Ammon's horn (tissue), 1 donor: ENCODE data around the gene ZDHHC1.

ENCODE experiments used
- DNase-seq: peaks from one replicate; pipeline ENCODE4 v3.0.0-alpha.2; 2016; ENCODE audit warnings: low spot score

ZDHHC1 gene

GRCh38 chr16:67415872-67416793 is at the start of gene ZDHHC1:
Gene ZDHHC1 (minus strand): TSS chr16:67416477. CDS start chr16:67407775, 8,702 bp downstream.
- DNase-seq = peak; percentile 75

GRCh38 chr16:67464565-67464964 is 48.3 kb upstream of the ZDHHC1 start:
- DNase-seq = peak; percentile 57

GRCh38 chr16:67463691-67464090 is 47.4 kb upstream of the ZDHHC1 start:
- DNase-seq = no peak

- no peak for DNase-seq
These were observed 46.8 kb upstream of the ZDHHC1 start for GRCh38 chr16:67463059-67463458.

GRCh38 chr16:67462279-67462655 is 46.0 kb upstream of the ZDHHC1 start:
- no peak for DNase-seq

GRCh38 chr16:67461600-67462278 is 45.5 kb upstream of the ZDHHC1 start:
- no peak for DNase-seq

- no peak for DNase-seq
These were observed 44.7 kb upstream of the ZDHHC1 start for GRCh38 chr16:67460961-67461360.

- DNase-seq = no peak
These were observed 43.9 kb upstream of the ZDHHC1 start for GRCh38 chr16:67460168-67460567.

- DNase-seq = no peak
These were observed 43.5 kb upstream of the ZDHHC1 start for GRCh38 chr16:67459861-67460150.

- DNase-seq = peak; percentile 45
These were observed 43.0 kb upstream of the ZDHHC1 start for GRCh38 chr16:67459066-67459860.

- DNase-seq = no peak
These were observed 41.9 kb upstream of the ZDHHC1 start for GRCh38 chr16:67458121-67458641.

- DNase-seq = no peak
These were observed 41.3 kb upstream of the ZDHHC1 start for GRCh38 chr16:67457611-67458010.

- DNase-seq = peak; percentile 51
These were observed 40.3 kb upstream of the ZDHHC1 start for GRCh38 chr16:67456391-67457081.

GRCh38 chr16:67454852-67455251 is 38.6 kb upstream of the ZDHHC1 start:
- no peak for DNase-seq

GRCh38 chr16:67454104-67454503 is 37.8 kb upstream of the ZDHHC1 start:
- DNase-seq = no peak

- DNase-seq = no peak
These were observed 35.6 kb upstream of the ZDHHC1 start for GRCh38 chr16:67451704-67452435.

GRCh38 chr16:67451061-67451703 is 34.9 kb upstream of the ZDHHC1 start:
- peak; percentile 33 for DNase-seq

GRCh38 chr16:67449739-67450138 is 33.5 kb upstream of the ZDHHC1 start:
- DNase-seq = no peak

- no peak for DNase-seq
These were observed 33.1 kb upstream of the ZDHHC1 start for GRCh38 chr16:67449336-67449735.

GRCh38 chr16:67448580-67448979 is 32.3 kb upstream of the ZDHHC1 start:
- DNase-seq = no peak
